CD4-positive, alpha-beta T cell treated with Interleukin-6 at 100 ng/mL for 8 hours (primary cell): ENCODE data around the gene ZDHHC8.
A peak's percentile ranks its signal among the peaks of the same experiment; 100 is the strongest.

Experiments
- DNase-seq: peaks from one replicate; pipeline ENCODE4 v3.0.0-alpha.2; 2020; ENCODE audit warnings: mixed read lengths, low spot score

ZDHHC8 gene

DNA sequence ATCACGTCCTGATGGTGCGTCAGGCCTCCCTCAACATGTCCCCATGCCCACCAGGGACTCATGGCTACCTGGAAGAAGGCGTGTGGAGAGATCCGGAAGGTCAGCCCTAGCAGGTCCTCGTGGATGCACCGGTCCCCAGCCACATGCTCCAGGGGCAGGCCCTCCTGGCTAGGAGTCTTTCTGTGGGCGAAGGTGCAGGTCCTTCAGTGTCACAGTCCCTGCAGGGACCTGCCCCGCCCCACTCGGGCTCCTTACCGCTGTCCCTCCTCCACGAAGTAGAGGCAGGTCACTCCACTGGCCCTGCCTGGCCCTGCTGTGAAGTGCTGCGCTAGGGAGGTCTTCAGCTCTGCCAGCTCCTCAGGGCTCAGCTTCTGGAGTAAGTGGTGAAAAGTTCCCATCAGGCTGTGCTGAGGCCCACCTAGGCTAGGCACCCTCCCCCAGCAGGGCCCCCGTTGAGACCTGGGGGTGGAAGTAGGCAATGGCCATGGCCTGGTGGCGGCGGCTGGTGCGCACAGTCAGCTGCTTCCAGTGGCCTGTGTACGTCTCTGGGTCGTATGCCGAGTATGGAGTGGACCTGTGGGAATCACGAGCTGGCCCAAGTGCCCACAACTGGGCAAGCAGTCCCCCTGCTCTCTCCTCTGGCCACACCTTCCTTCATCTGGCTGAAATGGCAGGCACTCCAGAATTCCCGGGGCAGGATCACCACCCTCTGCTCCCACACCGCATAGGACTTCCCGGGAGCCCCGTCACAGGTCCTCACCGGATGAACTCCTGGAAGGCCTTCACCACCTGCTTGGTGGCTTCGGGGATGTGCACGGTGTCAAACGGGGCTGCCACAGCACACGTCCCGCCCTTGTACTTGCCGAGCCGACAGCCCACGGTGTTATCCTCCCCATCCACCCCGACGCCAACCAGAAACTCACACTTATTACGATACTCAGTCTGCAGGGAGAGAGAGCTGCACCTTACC lies 16.8 kb upstream of the ZDHHC8 start:
- DNase-seq = no peak

GRCh38 chr22:20115691-20116375 lies 15.8 kb upstream of the ZDHHC8 start, which contains the start of gene RANBP1:
Gene RANBP1 (plus strand): TSS chr22:20116104. CDS start chr22:20116185, 81 bp downstream.
- DNase-seq = no peak

GRCh38 chr22:20116376-20116950 lies 15.1 kb upstream of the ZDHHC8 start:
- no peak for DNase-seq

GRCh38 chr22:20116951-20117632 lies 14.5 kb upstream of the ZDHHC8 start, which contains the start of gene TRMT2A:
Gene TRMT2A (minus strand): TSS chr22:20117226. CDS start chr22:20116906, 320 bp downstream.
- DNase-seq = peak; percentile 96

- DNase-seq = no peak
Measured at GRCh38 chr22:20117633-20118299, 13.8 kb upstream of the ZDHHC8 start.

GRCh38 chr22:20118300-20119020 lies 13.1 kb upstream of the ZDHHC8 start:
- DNase-seq = no peak

- no peak for DNase-seq
Measured at GRCh38 chr22:20121856-20122415, 9.7 kb upstream of the ZDHHC8 start.

GRCh38 chr22:20123366-20124082 lies 8.1 kb upstream of the ZDHHC8 start:
- no peak for DNase-seq

- no peak for DNase-seq
Measured at GRCh38 chr22:20124083-20124787, 7.4 kb upstream of the ZDHHC8 start.

GRCh38 chr22:20125201-20126174 lies 6.1 kb upstream of the ZDHHC8 start:
- no peak for DNase-seq

DNA sequence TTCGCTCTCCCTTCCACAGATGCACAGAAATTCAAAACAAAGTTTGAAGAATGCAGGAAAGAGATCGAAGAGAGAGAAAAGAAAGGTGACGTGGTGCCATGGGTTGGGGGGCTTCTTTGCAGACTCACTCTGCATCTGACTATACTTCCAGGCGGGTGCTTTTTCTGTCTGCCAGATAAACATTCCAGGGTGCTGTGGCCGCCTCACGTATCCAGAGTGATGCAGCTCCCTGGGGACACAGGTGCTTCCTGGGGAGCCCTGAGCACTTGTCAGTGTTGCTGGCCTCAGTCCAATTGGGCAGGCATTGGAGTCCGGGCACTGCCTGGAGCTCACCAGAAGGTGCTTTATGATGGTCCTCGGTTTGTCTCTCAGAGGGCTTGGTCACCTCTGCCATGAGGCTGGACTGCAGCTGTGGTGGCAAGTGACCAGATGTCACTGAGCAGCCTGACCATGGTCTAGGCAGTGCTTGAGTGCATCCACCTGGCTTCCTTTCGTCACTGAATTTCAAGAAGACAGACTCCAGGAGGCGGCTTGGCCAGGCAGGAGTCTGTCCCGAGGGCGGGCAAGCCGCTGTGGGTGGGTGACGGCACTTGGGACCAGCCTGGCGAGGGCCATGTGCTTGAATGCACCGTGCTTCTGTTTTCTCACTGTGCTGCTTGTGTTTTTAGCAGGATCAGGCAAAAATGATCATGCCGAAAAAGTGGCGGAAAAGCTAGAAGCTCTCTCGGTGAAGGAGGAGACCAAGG lies 5.1 kb upstream of the ZDHHC8 start:
- no peak for DNase-seq

GRCh38 chr22:20127318-20127868 lies 4.2 kb upstream of the ZDHHC8 start:
- no peak for DNase-seq

DNA sequence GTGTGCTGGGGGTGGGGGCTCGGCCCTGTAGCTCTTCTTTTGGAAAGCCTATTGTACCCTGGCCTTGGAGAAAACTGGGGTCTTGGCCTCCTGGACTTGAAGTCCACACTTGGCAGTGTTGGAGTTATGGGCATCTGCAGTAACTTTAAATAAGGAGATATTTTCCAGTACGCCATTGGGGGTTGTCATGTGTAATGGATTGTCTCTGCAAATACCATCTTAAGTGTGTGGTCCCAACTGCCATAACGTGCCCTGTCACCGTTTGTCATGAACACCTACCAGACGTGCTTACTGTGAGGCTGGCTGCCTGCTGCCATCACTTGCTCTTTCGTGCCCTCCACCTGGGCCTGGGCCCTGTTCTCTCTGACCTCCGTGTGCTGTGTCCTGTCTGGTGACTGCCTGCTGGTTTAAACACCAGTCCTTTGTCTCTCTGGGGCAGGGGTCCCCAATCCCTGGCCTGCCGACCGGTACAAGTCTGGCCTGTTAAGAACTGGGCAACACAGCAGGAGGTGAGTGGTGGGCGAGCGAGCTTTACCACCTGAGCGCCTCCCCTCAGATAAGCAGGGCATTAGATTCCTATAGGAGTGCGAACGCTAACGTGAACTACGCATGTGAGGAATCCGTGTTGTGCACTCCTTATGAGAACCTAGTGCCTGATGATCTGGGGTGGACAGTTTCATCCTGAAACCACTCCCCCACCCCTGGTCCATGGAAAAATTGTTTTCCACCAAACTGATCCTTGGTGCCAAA lies 3.6 kb upstream of the ZDHHC8 start:
- DNase-seq = no peak

GRCh38 chr22:20128619-20128901 lies 3.0 kb upstream of the ZDHHC8 start:
- no peak for DNase-seq

DNA sequence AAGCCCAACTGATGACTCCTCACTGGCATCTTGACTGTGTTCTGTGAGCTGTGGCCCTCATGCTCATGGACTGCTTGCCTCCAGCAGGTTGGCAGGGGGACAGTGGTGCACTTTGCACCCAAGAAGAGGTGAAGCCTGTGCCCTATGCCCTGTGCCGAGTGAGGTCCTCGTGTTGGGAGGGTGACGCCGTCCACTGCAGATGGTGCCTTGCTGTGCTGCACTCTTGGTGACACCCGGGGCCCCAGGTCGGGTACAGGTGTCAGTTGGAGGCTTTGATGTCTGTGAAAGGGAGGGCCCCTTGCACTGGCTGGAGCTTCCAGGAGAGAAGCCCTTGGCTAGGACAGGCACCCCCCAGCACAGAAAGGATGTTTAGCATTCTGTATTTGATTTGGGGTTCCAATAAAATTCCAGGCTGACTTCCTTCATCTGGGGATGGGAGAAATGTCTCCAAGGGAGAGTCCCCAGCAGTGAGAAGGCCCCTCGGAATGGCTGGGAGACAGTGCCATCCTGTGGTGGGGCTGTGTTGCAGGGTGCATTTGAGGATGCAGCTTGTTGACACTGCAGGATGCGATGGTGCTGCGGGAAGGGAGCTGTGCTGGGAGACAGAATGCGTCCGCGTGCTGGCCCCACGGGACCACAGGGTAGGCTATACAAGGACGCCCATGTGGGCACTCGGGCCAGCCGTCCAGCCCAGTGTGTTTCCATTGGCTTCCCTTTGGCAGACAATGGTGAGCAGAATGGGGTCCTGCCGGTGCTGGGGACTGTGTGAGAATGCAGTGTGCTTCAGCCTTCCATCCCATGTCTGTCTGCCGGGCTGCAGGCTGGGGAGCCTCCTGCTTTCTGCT lies 2.5 kb upstream of the ZDHHC8 start:
- peak; percentile 48 for DNase-seq

GRCh38 chr22:20129747-20130014 lies 1.9 kb upstream of the ZDHHC8 start:
- DNase-seq = no peak
